CD4-positive, alpha-beta memory T cell (primary cell): ENCODE data around the gene SRGAP2C. TPM values are rescaled to one million over a fixed set of nuclear protein-coding genes. Genes with fewer than 3 reads are reported as not detected.

Source experiments
- polyA plus RNA-seq, 2 donors: library from polyadenylated mRNA; unstranded; fragments of 300-500 nt; fragmentation: Illumina TruSeq; gene quantifications; one replicate each; pipeline ENCODE4 v1.2.3, GENCODE V29; 2021
- total RNA-seq, 2 experiments: library from RNA; stranded (reverse); gene quantifications; one replicate each; pipeline ENCODE4 v1.2.3, GENCODE V29; 2021

SRGAP2C gene
- total and polyA plus RNA-seq, 4 experiments from 2014 or later, result 2.1 to 29.0 (median 16.1) TPM

Other genes with a start within 250 kb of the SRGAP2C start
- not detected for gene FAM72B, start 635 bp upstream of the SRGAP2C start, total RNA-seq
- gene FAM72B, start 635 bp upstream of the SRGAP2C start, polyA plus RNA-seq, result under 1 TPM in 1 of 2 donors, not detected in 1; 0.17 TPM